ENCODE data around the gene AXL. TPM values are rescaled to one million over a fixed set of nuclear protein-coding genes. Genes with fewer than 3 reads are reported as not detected.

The AXL gene
- total and polyA plus RNA-seq, 2 donors (not counting 3 experiments of a cell fraction or from before 2014, with no cell fraction given), result 86.9 to 172 TPM

GRCh38 chr19:41253660-41254059 lies 34.6 kb downstream of the AXL start:
- FAIRE-seq (no peak), DNase-seq (ENCODE audit: low read depth, low spot score) (no peak)
- Histone ChIP-seq H3K79me2 (ENCODE audit: control insufficient read depth, insufficient read depth, low read length) (peaks cover 4% of the 10 kb centered on the region), H3K27ac (ENCODE audit: insufficient read depth, low read depth, low read length) (no peak overlapping the region), H3K36me3 (ENCODE audit: control insufficient read depth in 2 of 2, extremely low read depth in 1 of 2, insufficient read depth in 2 of 2, low read length in 2 of 2) (peaks cover 19 to 39% of the 10 kb centered on the region in 2 experiments), H3K9ac (replicated peaks; ENCODE audit: extremely low read depth, insufficient read depth, low read length) (no peak overlapping the region), H3K4me1 (ENCODE audit: control insufficient read depth, extremely low read depth, insufficient read depth, low read length) (no peaks in the 10 kb centered on the region), H3K4me2 (ENCODE audit: insufficient read depth, low read length) (no peak overlapping the region), H3K4me3 (replicated peaks in 1 of 3; ENCODE audit: insufficient read depth in 1 of 3, low read depth in 1 of 3, low read length in 3 of 3) (no peak overlapping the region), H4K20me1 (replicated peaks; ENCODE audit: control insufficient read depth, extremely low read depth, insufficient read depth, low read length) (no peaks in the 10 kb centered on the region), H3K27me3 (ENCODE audit: control insufficient read depth in 2 of 2, insufficient read depth in 2 of 2, low read length in 2 of 2) (no peaks in the 10 kb centered on the region), H3K9me3 (replicated peaks; ENCODE audit: control insufficient read depth, insufficient read depth, low read length) (no peaks in the 10 kb centered on the region), H3K9me1 (replicated peaks; ENCODE audit: control insufficient read depth, extremely low read depth, insufficient read depth, low read length) (no peaks in the 10 kb centered on the region), H2AFZ (ENCODE audit: low read depth, low read length) (no peak overlapping the region)
- no TSS peak for BruUV-seq (replicated peaks)
- no peak for TF ChIP-seq POLR2AphosphoS5 (IDR thresholded peaks at IDR 0.05; ENCODE audit: insufficient read depth, low read depth, low read length)
- TF ChIP-seq POLR2A (IDR thresholded peaks at IDR 0.05; ENCODE audit: low read depth, low read length), result no peak
- CTCF ChIA-PET, result interaction anchor here (1.6 to 3.1 kb wide), 2 partner anchors 9 to 49 kb away, joined by 6 to 19 read pairs; no protein-coding TSS in a partner anchor
- POLR2A ChIA-PET, result no interaction called here
- intact Hi-C loops (cut with micrococcal nuclease) (no loop called here), dilution Hi-C loops (cut with MboI; ENCODE audit: extremely low pct_ligation_motif_present, low sequenced_read_pairs) (no loop called here)

- no TSS peak for BruUV-seq (replicated peaks)
- dilution Hi-C loops (cut with MboI; ENCODE audit: extremely low pct_ligation_motif_present, low sequenced_read_pairs), result no loop called here
- Histone ChIP-seq H4K20me1 (replicated peaks; ENCODE audit: control insufficient read depth, extremely low read depth, insufficient read depth, low read length) (no peaks in the 10 kb centered on the region), H3K27ac (ENCODE audit: insufficient read depth, low read depth, low read length) (no peak overlapping the region), H3K4me2 (ENCODE audit: insufficient read depth, low read length) (no peak overlapping the region), H2AFZ (ENCODE audit: low read depth, low read length) (no peak overlapping the region), H3K79me2 (ENCODE audit: control insufficient read depth, insufficient read depth, low read length) (peaks cover 1% of the 10 kb centered on the region), H3K9me1 (replicated peaks; ENCODE audit: control insufficient read depth, extremely low read depth, insufficient read depth, low read length) (no peaks in the 10 kb centered on the region), H3K4me3 (replicated peaks in 1 of 3; ENCODE audit: insufficient read depth in 1 of 3, low read depth in 1 of 3, low read length in 3 of 3) (no peak overlapping the region), H3K27me3 (ENCODE audit: control insufficient read depth in 2 of 2, insufficient read depth in 2 of 2, low read length in 2 of 2) (no peaks in the 10 kb centered on the region), H3K9me3 (replicated peaks; ENCODE audit: control insufficient read depth, insufficient read depth, low read length) (no peaks in the 10 kb centered on the region), H3K36me3 (ENCODE audit: control insufficient read depth in 2 of 2, extremely low read depth in 1 of 2, insufficient read depth in 2 of 2, low read length in 2 of 2) (peaks cover 22 to 35% of the 10 kb centered on the region in 2 experiments), H3K4me1 (ENCODE audit: control insufficient read depth, extremely low read depth, insufficient read depth, low read length) (no peaks in the 10 kb centered on the region), H3K9ac (replicated peaks; ENCODE audit: extremely low read depth, insufficient read depth, low read length) (no peak overlapping the region)
- intact Hi-C loops (cut with micrococcal nuclease), result no loop called here
- no peak for DNase-seq (ENCODE audit: low read depth, low spot score)
- POLR2A ChIA-PET, result no interaction called here
- FAIRE-seq, result no peak
- CTCF ChIA-PET, result no interaction called here
- TF ChIP-seq POLR2AphosphoS5 (IDR thresholded peaks at IDR 0.05; ENCODE audit: insufficient read depth, low read depth, low read length) (no peak), GATA2 (IDR thresholded peaks at IDR 0.05; ENCODE audit: insufficient read depth, insufficient read length, low read depth, low read length) (no peak), CTCF (IDR thresholded peaks at IDR 0.05; ENCODE audit: extremely low read depth in 1 of 2, insufficient read depth in 1 of 2, low read depth in 1 of 2, low read length in 2 of 2) (no peak), MYC (IDR thresholded peaks at IDR 0.05; ENCODE audit: low read depth, low read length) (no peak), JUN (IDR thresholded peaks at IDR 0.05; ENCODE audit: borderline replicate concordance, insufficient read depth, insufficient read length, low read depth) (no peak), POLR2A (IDR thresholded peaks at IDR 0.05; ENCODE audit: low read depth, low read length) (no peak), EZH2 (IDR thresholded peaks at IDR 0.05; ENCODE audit: borderline replicate concordance, low read depth, low read length, severe bottlenecking) (no peak), MAX (IDR thresholded peaks at IDR 0.05; ENCODE audit: insufficient read depth, insufficient read length) (no peak)
Measured at GRCh38 chr19:41255171-41255570, 36.1 kb downstream of the AXL start.

All from endothelial cell of umbilical vein (primary cell).